IMR-90 (cell line): Measurements from ENCODE around the gene IRF2.

ENCODE experiments used
- CHD1 ChIP-seq: IDR thresholded peaks from 2 replicates; pipeline ENCODE4 v1.6.1; 2012; ENCODE audit warnings: low read depth, low read length, improper control_type of control experiment
- CTCF ChIP-seq: conservative IDR thresholded peaks from 2 replicates; pipeline ENCODE4 v1.5.1; 2012; ENCODE audit warnings: mild to moderate bottlenecking, low read depth, low read length, improper control_type of control experiment
- FOS ChIP-seq: fragments of 150-350 bp; IDR thresholded peaks from 2 replicates; pipeline ENCODE4 v1.6.1; 2016; ENCODE audit warnings: low read depth, low read length
- MXI1 ChIP-seq: IDR thresholded peaks from 2 replicates; pipeline ENCODE4 v1.6.1; 2012; ENCODE audit warnings: low read depth, mild to moderate bottlenecking, low read length, moderate library complexity, borderline replicate concordance
- NFE2L2 ChIP-seq: fragments of 150-350 bp; IDR thresholded peaks from 2 replicates; pipeline ENCODE4 v1.6.1; 2016; ENCODE audit warnings: low read depth, mild to moderate bottlenecking, low read length
- POLR2A ChIP-seq: IDR thresholded peaks from 2 replicates; pipeline ENCODE4 v1.6.1; 2012; ENCODE audit warnings: mild to moderate bottlenecking, low read depth, low read length
- USF2 ChIP-seq: fragments of 150-350 bp; IDR thresholded peaks from 2 replicates; pipeline ENCODE4 v1.6.1; 2017; ENCODE audit warnings: mild to moderate bottlenecking, antibody characterized with exemption, low read length, low read depth

GRCh38 chr4:184398741-184399511, 75.4 kb downstream of the IRF2 start:
- TF ChIP-seq POLR2A (no peak), CTCF (no peak), MXI1 (no peak), FOS (no peak), CHD1 (no peak), NFE2L2 (no peak), USF2 (no peak)
